Psoas muscle (tissue), 8 donors: ENCODE data around the gene TRMT10C. TPM values are rescaled to one million over a fixed set of nuclear protein-coding genes. Genes with fewer than 3 reads are reported as not detected.
"Not testable (repeated sequence)": the region's sequence is repeated elsewhere in the genome, so short reads cannot be mapped to it uniquely, and the experiment has no call there.

Source experiments
- ATAC-seq, 4 donors: fragments of 200-7000 bp; cut with Tn5 transposase; one replicate each; pipeline ENCODE4 v1.9.1; 2020; ENCODE audit warnings: moderate library complexity in 3 of 4, mild to moderate bottlenecking in 2 of 4
- DNase-seq, 2 donors: peaks; one replicate each; pipeline ENCODE4 v3.0.0-alpha.2; 2020
- H3K27ac ChIP-seq: fragments of 200-600 bp; one replicate; pipeline ENCODE4 v1.8.0; 2022
- H3K27me3 ChIP-seq, 3 donors: fragments of 200-600 bp in 1 of 3; one replicate each; pipeline versions ENCODE4 v1.6.1 to v1.8.0; 2013 to 2022; ENCODE audit warnings: low read length in 2 of 3, mild to moderate bottlenecking in 2 of 3, moderate library complexity in 1 of 3; ENCODE audit not compliant: insufficient read depth in 3 of 3
- H3K36me3 ChIP-seq, 2 donors: fragments of 200-600 bp in 1 of 2; one replicate each; pipeline versions ENCODE4 v1.6.1 to v1.8.0; 2013 to 2022; ENCODE audit warnings: low read depth in 1 of 2, mild to moderate bottlenecking in 1 of 2, moderate library complexity in 1 of 2; ENCODE audit not compliant: insufficient read depth in 1 of 2
- H3K4me1 ChIP-seq: fragments of 200-600 bp; one replicate; pipeline ENCODE4 v1.8.0; 2022
- H3K4me3 ChIP-seq: fragments of 200-600 bp; one replicate; pipeline ENCODE4 v1.8.0; 2022; ENCODE audit warnings: mild to moderate bottlenecking
- H3K9me3 ChIP-seq: fragments of 200-600 bp; one replicate; pipeline ENCODE4 v1.8.0; 2022
- CTCF ChIP-seq: fragments of 200-600 bp; IDR thresholded peaks from one replicate; pipeline ENCODE4 v1.8.0; 2022; ENCODE audit warnings: antibody characterized with exemption
- WGBS, 3 donors: extraction: QIAGEN DNeasy Blood & Tissue Kit; methylation state at CpG; one replicate each; pipeline versions ENCODE4 v1.1.6 to v1.1.7; 2013; 5-methylcytosine and 5-hydroxymethylcytosine counted together
- intact Hi-C, 2 donors: fragments of 100-400 bp; cut with DNase I; formaldehyde crosslinking; loops; one replicate each; pipeline versions ENCODE4 v1.11.0 to v1.14.2; 2022
- polyA plus RNA-seq, 3 donors: library from polyadenylated mRNA; stranded (reverse); fragments of 200-250 nt; gene quantifications; one replicate each; pipeline ENCODE4 v1.2.3, GENCODE V29; 2013
- total RNA-seq, 4 donors: library from RNA; stranded (reverse); fragmentation: NEBNext Ultra II Directional in 2 of 4; extraction: Animal tissue kit (Norgen Biotek cat#: 25700) in 2 of 4; gene quantifications; one replicate each; pipeline versions ENCODE4 v1.2.1 to v1.2.4, GENCODE V29; 2021 to 2023
- donor health status: healthy with polysubstance abuse.
- donor health status: DM: no; HTN: no; CAD: no; lungs with moderate emphysema.
- donor health status: Bipolar disorder and iron deficiency.
- donor health status: healthy.
- donor health status: DM: yes; HTN: yes; CAD: no.
- donor health status: DM: no; HTN: no; CAD: no.
- donor health status: DM: no; HTN: no; CAD: no.
- donor health status: DM: yes; HTN: yes; CAD: no.

Gene TRMT10C
- total and polyA plus RNA-seq, 7 donors = 23.4 to 64.0 (median 28.3) TPM

- intact Hi-C loops = loop anchor here in 1 of 2 donors (10.0 kb wide), 1 partner anchor 52 kb away; no protein-coding TSS in a partner anchor
- no peaks in the 10 kb centered on the region for H3K9me3 ChIP-seq
- peaks cover 0 to 4% of the 10 kb centered on the region in 2 donors for H3K36me3 ChIP-seq
- no peak for TF ChIP-seq CTCF
- H3K27ac ChIP-seq = peak overlapping the region; percentile 10
- no peaks in the 10 kb centered on the region for H3K4me1 ChIP-seq
- ATAC-seq (no peak), DNase-seq (no peak)
- H3K27me3 ChIP-seq = no peaks in the 10 kb centered on the region
- 87 to 95% (median 92%) methylated on average over 3 of the region's 3 CpGs for WGBS, 3 donors
- no peak overlapping the region for H3K4me3 ChIP-seq
These were observed 41.1 kb downstream of the TRMT10C start for GRCh38 chr3:101602731-101603130.

- DNase-seq (no peak), ATAC-seq (no peak)
- intact Hi-C loops = loop anchor here in 1 of 2 donors (10.0 kb wide), 1 partner anchor 52 kb away; no protein-coding TSS in a partner anchor
- Histone ChIP-seq H3K9me3 (no peaks in the 10 kb centered on the region), H3K27me3 (no peaks in the 10 kb centered on the region), H3K27ac (no peak overlapping the region), H3K4me1 (no peaks in the 10 kb centered on the region), H3K36me3 (no peaks in the 10 kb centered on the region), H3K4me3 (no peak overlapping the region)
- 100% methylated on average over 1 of the region's 1 CpG for WGBS, 3 donors
- no peak for TF ChIP-seq CTCF
These were observed 41.5 kb downstream of the TRMT10C start for GRCh38 chr3:101603184-101603583.

GRCh38 chr3:101605398-101605797, 43.7 kb downstream of the TRMT10C start:
- not testable (repeated sequence) for H3K4me3 ChIP-seq, H3K27ac ChIP-seq, H3K9me3 ChIP-seq, H3K4me1 ChIP-seq, H3K36me3 ChIP-seq, H3K27me3 ChIP-seq, ATAC-seq, DNase-seq
- 76 to 81% (median 79%) methylated on average over 10 of the region's 10 CpGs for WGBS, 3 donors
- intact Hi-C loops = loop anchor here in 1 of 2 donors (10.0 kb wide), 1 partner anchor 49 kb away; no protein-coding TSS in a partner anchor

- Histone ChIP-seq H3K27me3 (no peaks in the 10 kb centered on the region), H3K36me3 (no peaks in the 10 kb centered on the region), H3K4me1 (no peaks in the 10 kb centered on the region), H3K4me3 (no peak overlapping the region), H3K9me3 (no peaks in the 10 kb centered on the region), H3K27ac (no peak overlapping the region)
- WGBS, 3 donors = 91 to 94% (median 92%) methylated on average over 2 of the region's 2 CpGs
- no peak for ATAC-seq
- no peak for TF ChIP-seq CTCF
- intact Hi-C loops = no loop called here
- DNase-seq = no peak
These were observed 49.4 kb downstream of the TRMT10C start for GRCh38 chr3:101611023-101611422.

GRCh38 chr3:101613014-101613413, 51.3 kb downstream of the TRMT10C start:
- ATAC-seq, H3K27me3 ChIP-seq, H3K4me3 ChIP-seq, H3K36me3 ChIP-seq, intact Hi-C loops, H3K27ac ChIP-seq, DNase-seq, H3K4me1 ChIP-seq, H3K9me3 ChIP-seq: not testable (repeated sequence)
- WGBS, 3 donors = 87 to 95% (median 88%) methylated on average over 8 to 9 of the region's 9 CpGs

GRCh38 chr3:101615525-101615924, 53.9 kb downstream of the TRMT10C start:
- ATAC-seq = no peak
- Histone ChIP-seq H3K27ac (no peak overlapping the region), H3K27me3 (no peaks in the 10 kb centered on the region), H3K4me3 (no peak overlapping the region), H3K9me3 (no peaks in the 10 kb centered on the region), H3K36me3 (no peaks in the 10 kb centered on the region), H3K4me1 (no peaks in the 10 kb centered on the region)
- no peak for DNase-seq
- intact Hi-C loops = no loop called here
- 92 to 96% (median 94%) methylated on average over 6 of the region's 6 CpGs for WGBS, 3 donors
- TF ChIP-seq CTCF = no peak
